K562 (cell line): ENCODE results near the gene VAMP8. TPM values are rescaled to one million over a fixed set of nuclear protein-coding genes. Genes with fewer than 3 reads are reported as not detected.

Source experiments
- AFF4 ChIP-seq: sonication (generic); formaldehyde crosslinking; IDR thresholded peaks from 2 replicates; pipeline ENCODE4 v1.8.0; 2023; ENCODE audit warnings: mild to moderate bottlenecking, missing genetic modification reagents
- ELK1 ChIP-seq: sonication (generic); formaldehyde crosslinking; IDR thresholded peaks from 2 replicates; pipeline ENCODE4 v1.8.1; 2022; ENCODE audit warnings: missing genetic modification reagents
- GABPB1 ChIP-seq: sonication (generic); formaldehyde crosslinking; IDR thresholded peaks from 2 replicates; pipeline ENCODE4 v1.8.0; 2022; ENCODE audit warnings: mild to moderate bottlenecking, missing genetic modification reagents
- HSF4 ChIP-seq: fragments of 250-450 bp; sonication (Bioruptor Pico); IDR thresholded peaks from 2 replicates; pipeline ENCODE4 v2.1.2; 2022; ENCODE audit warnings: mild to moderate bottlenecking, moderate library complexity, borderline replicate concordance
- JUND ChIP-seq, 2 experiments: IDR thresholded peaks; 2 replicates in 1 of 2; 3 replicates in 1 of 2; pipeline ENCODE4 v1.6.1; 2011; ENCODE audit warnings: borderline replicate concordance in 2 of 2, low read depth in 2 of 2, low read length in 2 of 2, improper control_type of control experiment in 1 of 2, missing biosample characterization in 1 of 2, missing genetic modification characterization in 1 of 2, missing genetic modification reagents in 1 of 2
- KAT7 ChIP-seq: sonication (generic); formaldehyde crosslinking; IDR thresholded peaks from 2 replicates; pipeline ENCODE4 v1.8.0; 2022; ENCODE audit warnings: missing genetic modification reagents, mild to moderate bottlenecking, borderline replicate concordance
- RBM39 ChIP-seq: fragments of 200-400 bp; formaldehyde crosslinking; optimal IDR thresholded peaks from 2 replicates; pipeline ENCODE3; 2018; ENCODE audit warnings: low read depth, low read length
- TFAM ChIP-seq: fragments of 250-450 bp; sonication (Bioruptor Pico); conservative IDR thresholded peaks from 2 replicates; pipeline ENCODE4 v1.5.0; 2021; ENCODE audit warnings: mild to moderate bottlenecking, moderate library complexity
- ZBTB40 ChIP-seq, 2 experiments: fragments of 450-650 bp in 1 of 2; sonication (generic) in 1 of 2; formaldehyde crosslinking in 1 of 2; IDR thresholded peaks; 2 replicates each; pipeline versions ENCODE4 v1.7.1 to v1.9.0; 2016 to 2022; ENCODE audit warnings: inconsistent platforms in 1 of 2, mild to moderate bottlenecking in 1 of 2, missing genetic modification reagents in 1 of 2
- ZNF511 ChIP-seq: sonication (generic); formaldehyde crosslinking; IDR thresholded peaks from 2 replicates; pipeline ENCODE4 v1.8.0; 2022; ENCODE audit warnings: mild to moderate bottlenecking, missing genetic modification reagents
- polyA plus RNA-seq, 8 experiments: library from polyadenylated mRNA; depleted of rRNA in 4 of 8; stranded (reverse) in 5 of 8; unstranded in 3 of 8; fragments of >200 nt; fragmentation: Nextera tagmentation in 2 of 8; fragmentation: Illumina TruSeq in 1 of 8; extraction: Ambion mirVana in 2 of 8; extraction: Trizol in 1 of 8; gene quantifications; 2 replicates each; pipeline versions ENCODE4 v1.2.1 to v1.2.3, GENCODE V29; 2011 to 2014; ENCODE audit warnings: inconsistent platforms in 1 of 8, missing spikeins in 1 of 8
- total RNA-seq, 7 experiments: library from RNA; depleted of rRNA in 6 of 7; stranded (reverse); fragments of >200 nt in 6 of 7; fragmentation: Illumina TruSeq in 2 of 7; extraction: Trizol in 2 of 7; gene quantifications; 2 replicates each; pipeline versions ENCODE4 v1.2.1 to v1.2.3, GENCODE V29; 2011 to 2021; ENCODE audit warnings: low replicate concordance in 1 of 7

The VAMP8 gene
- total and polyA plus RNA-seq, 9 of the 15 experiments (the other 6 are each of a cell fraction or from before 2014, with no cell fraction given): 107 to 571 (median 248) TPM

- TF ChIP-seq ZBTB40 (IDR thresholded peaks at IDR 0.05): no peak
- TF ChIP-seq ZBTB40 (CRISPR knock-in tag; IDR thresholded peaks at IDR 0.05): no peak
- TF ChIP-seq ELK1 (CRISPR knock-in tag): no peak
- TF ChIP-seq KAT7 (CRISPR knock-in tag): no peak
- TF ChIP-seq JUND (IDR thresholded peaks at IDR 0.05; ENCODE audit: borderline replicate concordance, low read depth, low read length): no peak
- TF ChIP-seq JUND (tag; IDR thresholded peaks at IDR 0.05; ENCODE audit: borderline replicate concordance, low read depth, low read length): no peak
- no peak for TF ChIP-seq RBM39
- no peak for TF ChIP-seq GABPB1 (CRISPR knock-in tag)
- TF ChIP-seq ZNF511 (CRISPR knock-in tag): no peak
- TF ChIP-seq TFAM (CRISPR knock-in tag): no peak
- no peak for TF ChIP-seq HSF4
- no peak for TF ChIP-seq AFF4 (CRISPR knock-in tag)
These were observed 1.1 kb downstream of the VAMP8 start (continued) for GRCh38 chr2:85578243-85579180.
